ENCODE results near the gene MCC. TPM values are rescaled to one million over a fixed set of nuclear protein-coding genes. Genes with fewer than 3 reads are reported as not detected.

The MCC gene
- total RNA-seq, 2 experiments from 2014 or later = 0.62 to 0.81 TPM

DNA sequence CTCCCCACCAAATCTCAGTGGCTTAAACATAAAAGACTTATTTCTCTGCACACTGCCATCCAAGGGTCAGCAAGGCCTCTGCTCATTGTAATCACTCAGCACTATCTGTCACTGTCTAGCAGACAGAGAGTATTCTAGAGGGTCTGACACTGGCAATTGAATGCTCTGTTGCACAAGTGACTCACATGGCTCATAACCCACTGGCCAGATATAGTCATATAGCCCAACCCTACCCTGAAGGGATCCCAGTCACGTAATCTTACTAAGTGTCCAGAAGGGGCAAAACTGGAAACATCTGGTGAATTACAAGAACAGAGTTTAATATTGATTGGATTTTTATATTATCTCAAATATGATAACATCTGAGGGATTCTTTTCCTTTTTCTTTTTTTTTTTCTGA lies 134.2 kb downstream of the MCC start:
- Mint-ChIP-seq H3K27ac (no peak overlapping the region), H3K36me3 (ENCODE audit: low read depth) (no peaks in the 10 kb centered on the region), H3K4me1 (ENCODE audit: low read depth) (no peaks in the 10 kb centered on the region), H3K4me3 (no peak overlapping the region), H3K9me3 (no peaks in the 10 kb centered on the region), H3K27me3 (ENCODE audit: low read depth) (no peaks in the 10 kb centered on the region)
- CTCF ChIA-PET = no interaction called here
- intact Hi-C loops (cut with micrococcal nuclease) = no loop called here
- DNase-seq = no peak

GRCh38 chr5:113347572-113347971 lies 140.7 kb downstream of the MCC start:
- no peaks in the 10 kb centered on the region for H3K36me3 Mint-ChIP-seq (ENCODE audit: low read depth)
- peaks cover 7% of the 10 kb centered on the region for H3K27me3 Mint-ChIP-seq (ENCODE audit: low read depth)
- H3K4me3 Mint-ChIP-seq = no peak overlapping the region
- no peak overlapping the region for H3K27ac Mint-ChIP-seq
- intact Hi-C loops (cut with micrococcal nuclease) = no loop called here
- no peaks in the 10 kb centered on the region for H3K4me1 Mint-ChIP-seq (ENCODE audit: low read depth)
- CTCF ChIA-PET = no interaction called here
- no peak for DNase-seq
- H3K9me3 Mint-ChIP-seq = no peaks in the 10 kb centered on the region

DNA sequence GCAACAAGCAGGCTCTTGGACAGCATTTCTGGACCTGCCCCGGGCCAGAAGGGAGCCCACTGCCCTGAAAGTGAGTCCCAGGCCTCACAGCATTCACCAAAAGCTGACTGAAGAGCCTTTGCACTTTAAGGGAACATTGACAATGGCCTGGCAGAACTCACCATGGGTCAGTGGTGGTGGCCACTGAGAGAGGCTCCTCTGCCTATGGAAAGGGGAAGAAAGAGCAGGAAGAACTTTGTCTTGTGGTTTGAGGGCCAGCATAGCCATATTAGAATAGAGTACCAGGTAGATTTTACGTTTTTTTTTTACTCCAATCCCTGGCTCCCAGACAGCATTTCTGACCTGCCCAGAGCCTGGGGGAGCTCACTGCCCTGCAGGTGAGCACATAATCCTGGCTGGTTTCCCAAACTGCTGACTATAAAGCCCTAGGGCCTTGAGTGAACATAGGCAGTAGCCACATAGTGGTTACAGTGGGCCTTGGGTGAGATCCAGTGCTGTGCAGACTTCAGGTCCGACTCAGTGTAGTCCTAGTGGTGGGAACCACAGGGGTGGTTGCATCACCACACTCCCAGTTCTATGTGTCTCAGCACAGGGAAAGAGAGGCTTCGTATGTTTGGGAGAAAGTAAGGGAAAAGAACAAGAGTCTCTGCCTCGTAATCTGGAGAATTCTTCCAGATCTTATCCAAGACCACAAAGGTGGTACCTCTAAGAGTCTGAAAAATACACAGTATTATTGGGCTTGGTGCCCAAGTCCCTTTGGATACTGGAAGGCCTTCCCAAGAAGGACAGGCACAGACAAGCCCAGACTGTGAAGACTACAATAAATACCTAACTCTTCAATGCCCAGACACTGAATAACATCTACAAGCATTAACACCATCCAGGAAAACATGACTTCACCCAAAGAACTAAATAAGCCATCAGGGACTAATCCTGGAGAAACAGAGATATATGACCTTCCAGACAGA lies 143.0 kb downstream of the MCC start:
- H3K27me3 Mint-ChIP-seq (ENCODE audit: low read depth) = peaks cover 7% of the 10 kb centered on the region
- no peaks in the 10 kb centered on the region for H3K9me3 Mint-ChIP-seq
- CTCF ChIA-PET = no interaction called here
- no peaks in the 10 kb centered on the region for H3K4me1 Mint-ChIP-seq (ENCODE audit: low read depth)
- H3K4me3 Mint-ChIP-seq = no peak overlapping the region
- no peak overlapping the region for H3K27ac Mint-ChIP-seq
- no peaks in the 10 kb centered on the region for H3K36me3 Mint-ChIP-seq (ENCODE audit: low read depth)
- intact Hi-C loops (cut with micrococcal nuclease) = no loop called here
- DNase-seq = no peak

DNA sequence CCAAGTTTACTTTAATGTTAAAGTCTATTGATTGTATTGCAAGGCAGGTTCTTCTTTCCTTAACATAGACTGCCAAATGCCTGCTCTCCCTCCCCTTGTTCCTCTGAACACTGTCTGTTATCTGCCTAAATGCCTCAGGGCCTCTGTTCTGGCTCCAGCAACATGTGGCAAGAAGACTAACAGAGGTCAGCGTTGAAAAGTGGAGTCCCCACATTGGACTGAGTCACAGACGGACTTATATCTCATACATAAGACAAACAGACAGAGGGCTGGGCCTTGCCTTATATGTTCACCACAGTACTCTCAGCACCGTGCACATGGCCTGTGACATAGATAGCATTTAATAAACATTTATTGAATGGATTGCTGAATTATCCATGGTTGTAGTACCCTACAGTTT lies 144.9 kb downstream of the MCC start:
- H3K9me3 Mint-ChIP-seq = no peaks in the 10 kb centered on the region
- H3K4me1 Mint-ChIP-seq (ENCODE audit: low read depth) = no peaks in the 10 kb centered on the region
- no peak overlapping the region for H3K4me3 Mint-ChIP-seq
- H3K27me3 Mint-ChIP-seq (ENCODE audit: low read depth) = peaks cover 7% of the 10 kb centered on the region
- no peaks in the 10 kb centered on the region for H3K36me3 Mint-ChIP-seq (ENCODE audit: low read depth)
- no peak for DNase-seq
- H3K27ac Mint-ChIP-seq = no peak overlapping the region
- intact Hi-C loops (cut with micrococcal nuclease) = no loop called here
- CTCF ChIA-PET = no interaction called here

DNA sequence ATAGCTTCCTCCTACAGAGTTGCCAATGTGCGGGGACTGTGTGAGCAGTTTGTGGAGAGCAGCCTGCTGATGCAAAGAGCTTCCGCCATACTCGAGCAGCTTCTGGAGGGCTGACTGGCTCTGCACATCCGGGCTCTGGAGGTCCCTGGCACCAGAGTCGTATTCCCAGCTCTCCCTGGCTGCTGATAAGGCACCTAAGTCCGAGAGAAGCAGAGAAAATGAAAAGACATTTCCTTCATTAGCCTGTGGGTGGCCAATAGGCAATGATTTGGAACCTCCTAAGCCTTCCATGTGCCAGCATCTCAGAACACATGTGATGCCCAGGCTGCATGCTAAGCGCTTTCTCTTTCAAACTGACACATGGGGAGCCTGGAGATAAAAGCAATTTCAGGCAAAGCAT lies 147.7 kb downstream of the MCC start:
- Mint-ChIP-seq H3K9me3 (no peaks in the 10 kb centered on the region), H3K4me3 (no peak overlapping the region), H3K4me1 (ENCODE audit: low read depth) (peaks cover under 1% of the 10 kb centered on the region), H3K27me3 (ENCODE audit: low read depth) (peaks cover 14% of the 10 kb centered on the region), H3K36me3 (ENCODE audit: low read depth) (no peaks in the 10 kb centered on the region), H3K27ac (no peak overlapping the region)
- CTCF ChIA-PET = interaction anchor here (0.5 to 2.1 kb wide), 3 partner anchors 123 to 265 kb away, joined by 3 to 5 read pairs (median 3); no protein-coding TSS in a partner anchor
- no peak for DNase-seq
- intact Hi-C loops (cut with micrococcal nuclease) = no loop called here

GRCh38 chr5:113338628-113339027 lies 149.6 kb downstream of the MCC start:
- intact Hi-C loops (cut with micrococcal nuclease) = loop anchor here (10.0 kb wide), 1 partner anchor 634 kb away; no protein-coding TSS in a partner anchor

GRCh38 chr5:113337515-113338415 lies 150.5 kb downstream of the MCC start:
- no peak overlapping the region for H3K27ac Mint-ChIP-seq
- peaks cover 7% of the 10 kb centered on the region for H3K27me3 Mint-ChIP-seq (ENCODE audit: low read depth)
- CTCF ChIA-PET = interaction anchor here (0.5 to 5.3 kb wide), 7 partner anchors 18 to 814 kb away, joined by 3 to 30 read pairs (median 4); no protein-coding TSS in a partner anchor
- no peak overlapping the region for H3K4me3 Mint-ChIP-seq
- H3K4me1 Mint-ChIP-seq (ENCODE audit: low read depth) = peaks cover 6% of the 10 kb centered on the region
- intact Hi-C loops (cut with micrococcal nuclease) = loop anchor here (2.0 to 10.0 kb wide), 2 partner anchors 41 to 633 kb away; no protein-coding TSS in a partner anchor
- no peak for DNase-seq
- no peaks in the 10 kb centered on the region for H3K36me3 Mint-ChIP-seq (ENCODE audit: low read depth)
- no peaks in the 10 kb centered on the region for H3K9me3 Mint-ChIP-seq

More at GRCh38 chr5:113338628-113339027, 149.6 kb downstream of the MCC start:
- H3K4me1 Mint-ChIP-seq (ENCODE audit: low read depth) = peaks cover 6% of the 10 kb centered on the region
- no peak for DNase-seq
- H3K27me3 Mint-ChIP-seq (ENCODE audit: low read depth) = peaks cover 10% of the 10 kb centered on the region
- no peak overlapping the region for H3K4me3 Mint-ChIP-seq
- H3K36me3 Mint-ChIP-seq (ENCODE audit: low read depth) = no peaks in the 10 kb centered on the region
- H3K27ac Mint-ChIP-seq = no peak overlapping the region
- CTCF ChIA-PET = interaction anchor here (0.5 to 5.3 kb wide), 4 partner anchors 172 to 340 kb away, joined by 3 to 30 read pairs (median 4); no protein-coding TSS in a partner anchor
- H3K9me3 Mint-ChIP-seq = no peaks in the 10 kb centered on the region

- DNase-seq = no peak
- H3K36me3 Mint-ChIP-seq (ENCODE audit: low read depth) = no peaks in the 10 kb centered on the region
- H3K27ac Mint-ChIP-seq = no peak overlapping the region
- intact Hi-C loops (cut with micrococcal nuclease) = loop anchor here (2.0 to 10.0 kb wide), 2 partner anchors 42 to 632 kb away; no protein-coding TSS in a partner anchor
- CTCF ChIA-PET = interaction anchor here (0.5 to 5.3 kb wide), 10 partner anchors 18 to 815 kb away, joined by 3 to 30 read pairs (median 4); no protein-coding TSS in a partner anchor
- no peaks in the 10 kb centered on the region for H3K9me3 Mint-ChIP-seq
- H3K27me3 Mint-ChIP-seq (ENCODE audit: low read depth) = peaks cover 7% of the 10 kb centered on the region
- H3K4me3 Mint-ChIP-seq = no peak overlapping the region
- H3K4me1 Mint-ChIP-seq (ENCODE audit: low read depth) = peaks cover 6% of the 10 kb centered on the region
Observed at GRCh38 chr5:113336975-113337374, 151.3 kb downstream of the MCC start.

- DNase-seq = no peak
- CTCF ChIA-PET = interaction anchor here (0.6 to 5.3 kb wide), 5 partner anchors 178 to 373 kb away, joined by 3 to 30 read pairs (median 7); partner anchors contain the start of gene YTHDC2
- intact Hi-C loops (cut with micrococcal nuclease) = loop anchor here (10.0 kb wide), 1 partner anchor 629 kb away; no protein-coding TSS in a partner anchor
- Mint-ChIP-seq H3K4me3 (no peak overlapping the region), H3K36me3 (ENCODE audit: low read depth) (no peaks in the 10 kb centered on the region), H3K27me3 (ENCODE audit: low read depth) (peaks cover 7% of the 10 kb centered on the region), H3K27ac (no peak overlapping the region), H3K4me1 (ENCODE audit: low read depth) (peaks cover 16% of the 10 kb centered on the region), H3K9me3 (no peaks in the 10 kb centered on the region)
Observed at GRCh38 chr5:113333411-113333810, 154.8 kb downstream of the MCC start.

DNA sequence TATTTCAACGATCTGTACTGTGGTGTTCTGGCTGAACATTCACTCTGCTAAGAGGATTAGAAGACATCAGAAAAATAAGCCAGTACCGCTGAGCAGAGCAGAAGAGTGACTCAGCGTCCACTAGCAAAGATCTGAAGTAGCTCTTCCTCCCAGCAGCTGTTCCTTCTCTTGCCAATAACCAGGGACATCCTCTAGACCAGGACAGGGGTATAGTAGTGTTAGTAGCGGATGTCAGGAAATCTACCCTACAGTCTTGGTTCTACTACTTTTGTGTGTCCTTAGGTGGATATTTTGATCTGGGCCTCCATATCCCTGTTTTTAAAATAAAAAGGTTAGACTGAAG lies 157.1 kb downstream of the MCC start:
- H3K36me3 Mint-ChIP-seq (ENCODE audit: low read depth) = no peaks in the 10 kb centered on the region
- H3K4me3 Mint-ChIP-seq = no peak overlapping the region
- intact Hi-C loops (cut with micrococcal nuclease) = loop anchor here (2.0 to 10.0 kb wide), 3 partner anchors 36 to 626 kb away; no protein-coding TSS in a partner anchor
- no peaks in the 10 kb centered on the region for H3K9me3 Mint-ChIP-seq
- no peak overlapping the region for H3K27ac Mint-ChIP-seq
- peaks cover 16% of the 10 kb centered on the region for H3K4me1 Mint-ChIP-seq (ENCODE audit: low read depth)
- peaks cover under 1% of the 10 kb centered on the region for H3K27me3 Mint-ChIP-seq (ENCODE audit: low read depth)
- DNase-seq = no peak
- CTCF ChIA-PET = interaction anchor here (0.6 to 2.2 kb wide), 7 partner anchors 184 to 1834 kb away, joined by 3 to 19 read pairs (median 3); no protein-coding TSS in a partner anchor

DNA sequence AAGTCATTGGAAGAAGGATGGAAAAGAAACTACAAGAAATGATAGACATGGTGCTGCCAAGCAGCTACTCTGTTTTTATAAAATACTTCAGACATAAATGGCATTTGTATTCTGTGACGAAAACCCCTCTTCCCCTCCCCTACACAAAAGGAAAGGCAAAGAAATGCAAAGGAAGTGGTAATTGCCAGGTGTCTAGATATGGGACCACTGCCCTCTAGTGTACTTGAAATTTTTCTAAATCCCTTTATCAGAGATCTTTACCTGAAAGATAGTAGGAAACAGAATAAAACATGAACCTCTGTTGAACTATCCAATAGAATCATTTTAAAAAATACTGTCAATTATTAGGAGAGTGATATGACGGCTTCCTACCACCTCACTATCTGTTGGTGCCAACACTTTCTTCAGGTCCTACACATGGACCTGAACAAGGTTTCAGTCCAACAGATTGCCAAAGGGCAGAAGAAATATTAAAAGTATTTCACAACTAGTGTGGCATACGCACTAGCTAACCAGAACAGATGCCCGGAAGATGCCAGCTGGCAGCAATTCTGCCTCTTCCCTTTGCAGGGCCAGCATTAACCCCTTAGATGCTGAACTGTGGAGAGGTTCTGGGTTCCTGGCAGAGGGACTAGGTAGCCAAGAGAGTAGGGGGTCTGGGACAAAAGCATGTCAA lies 157.6 kb downstream of the MCC start:
- no peak overlapping the region for H3K4me3 Mint-ChIP-seq
- CTCF ChIA-PET = interaction anchor here (0.5 to 2.2 kb wide), 11 partner anchors 44 to 1834 kb away, joined by 3 to 19 read pairs (median 3); no protein-coding TSS in a partner anchor
- H3K27ac Mint-ChIP-seq = no peak overlapping the region
- H3K9me3 Mint-ChIP-seq = no peaks in the 10 kb centered on the region
- H3K27me3 Mint-ChIP-seq (ENCODE audit: low read depth) = no peaks in the 10 kb centered on the region
- intact Hi-C loops (cut with micrococcal nuclease) = loop anchor here (1.0 to 10.0 kb wide), 7 partner anchors 36 to 779 kb away; no protein-coding TSS in a partner anchor
- H3K36me3 Mint-ChIP-seq (ENCODE audit: low read depth) = no peaks in the 10 kb centered on the region
- peak; percentile 14 for DNase-seq
- peaks cover 16% of the 10 kb centered on the region for H3K4me1 Mint-ChIP-seq (ENCODE audit: low read depth)

Data from activated naive CD4-positive, alpha-beta T cell treated with anti-CD3 and anti-CD28 coated beads for 36 hours (primary cell).